ENCODE results near the gene ERBB2.
"Not testable (repeated sequence)": the region's sequence is repeated elsewhere in the genome, so short reads cannot be mapped to it uniquely, and the experiment has no call there.

Gene ERBB2

GRCh38 chr17:39763051-39763820 lies 63.4 kb downstream of the ERBB2 start:
- no peak for DNase-seq (ENCODE audit: low read depth in 2 of 2)

DNA sequence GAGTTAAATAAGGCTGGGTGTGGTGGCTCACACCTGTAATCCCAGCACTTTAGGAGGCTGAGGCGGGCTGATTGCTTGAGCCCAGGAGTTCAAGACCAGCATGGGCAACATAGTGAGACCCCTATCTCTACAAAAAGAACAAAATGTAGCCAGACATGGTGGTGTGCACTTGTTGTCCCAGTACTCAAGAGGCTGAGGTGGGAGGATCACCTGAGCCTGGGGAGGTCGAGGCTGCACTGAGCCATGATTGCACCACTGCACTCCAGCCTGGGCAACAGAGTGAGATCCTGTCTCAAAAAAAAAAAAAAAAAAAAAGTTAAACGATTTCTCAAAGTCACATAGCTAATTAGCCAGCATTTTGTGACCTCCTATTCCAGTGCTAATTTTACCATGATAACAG lies 64.3 kb downstream of the ERBB2 start:
- not testable (repeated sequence) for DNase-seq (ENCODE audit: low read depth in 2 of 2)

DNA sequence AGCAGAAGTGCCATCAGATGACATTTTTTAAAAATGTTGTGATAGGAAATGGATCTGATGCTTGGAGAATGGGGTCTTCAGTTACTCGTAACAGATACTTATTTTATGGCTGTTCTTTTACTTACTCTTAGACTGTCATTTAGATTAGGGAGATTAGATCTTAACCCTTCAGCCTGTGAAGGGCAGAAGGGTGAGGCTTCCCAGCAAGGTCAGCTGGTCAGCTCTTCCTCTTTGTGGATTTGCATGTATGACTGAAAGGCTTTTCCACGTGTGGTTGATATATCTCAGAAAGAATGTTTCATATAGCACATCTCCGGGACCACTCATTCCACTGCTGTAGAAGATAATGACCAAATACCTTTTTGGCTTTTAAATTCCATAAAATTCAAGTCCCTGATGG lies 65.3 kb downstream of the ERBB2 start:
- no peak for DNase-seq (ENCODE audit: low read depth in 2 of 2)

DNA sequence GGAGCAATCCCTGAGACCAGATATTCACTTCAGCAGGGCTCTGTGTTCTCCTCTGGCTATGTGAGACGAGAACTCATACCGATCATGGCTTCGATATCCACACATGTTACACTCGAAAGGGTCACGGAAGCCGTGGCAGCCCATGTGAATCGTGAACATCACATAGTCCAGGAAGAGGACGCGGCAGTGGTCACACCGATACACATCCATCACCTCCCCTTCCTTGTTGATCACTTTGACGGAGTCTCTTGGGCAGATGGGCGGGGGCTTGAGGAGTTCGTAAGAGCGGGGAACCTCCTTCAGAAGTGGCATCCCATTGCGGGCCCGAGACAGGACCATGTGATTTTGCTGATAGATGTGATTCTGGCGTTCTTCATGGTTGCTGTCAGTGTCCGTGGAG lies 65.9 kb downstream of the ERBB2 start:
- no peak for DNase-seq (ENCODE audit: low read depth in 2 of 2)

GRCh38 chr17:39767147-39767546 lies 67.3 kb downstream of the ERBB2 start:
- DNase-seq (ENCODE audit: low read depth in 2 of 2): no peak

DNA sequence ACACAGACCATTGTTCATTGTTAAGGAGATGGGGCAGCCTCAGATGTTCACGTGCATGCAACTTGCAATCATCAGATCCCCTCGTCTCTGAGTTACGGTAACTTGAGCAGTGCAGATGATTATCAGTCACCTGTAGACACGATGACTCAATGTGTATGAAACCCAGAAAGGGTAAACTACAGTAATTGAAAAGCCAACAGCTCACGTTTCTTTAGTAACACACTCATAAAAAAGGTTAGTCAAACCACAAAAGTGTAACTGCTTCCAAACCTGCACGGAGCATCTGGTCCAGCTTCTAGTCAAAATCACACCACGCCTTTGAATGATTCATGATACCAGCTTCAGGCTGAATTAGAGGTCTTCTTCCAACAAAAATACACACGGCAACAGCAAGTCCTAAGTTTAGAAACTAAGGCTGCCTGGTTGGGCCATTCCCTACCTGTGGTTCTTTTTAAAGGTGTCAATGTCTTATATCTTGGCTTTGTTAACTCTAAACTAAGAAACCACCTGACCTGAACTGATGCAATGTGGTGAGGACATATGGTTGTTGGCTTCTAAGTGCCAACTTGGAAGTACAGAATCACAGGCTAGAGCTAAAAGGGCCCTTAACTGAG lies 70.2 kb downstream of the ERBB2 start:
- DNase-seq (ENCODE audit: low read depth in 2 of 2): peak in 1 of 2 donors; percentile 25

DNA sequence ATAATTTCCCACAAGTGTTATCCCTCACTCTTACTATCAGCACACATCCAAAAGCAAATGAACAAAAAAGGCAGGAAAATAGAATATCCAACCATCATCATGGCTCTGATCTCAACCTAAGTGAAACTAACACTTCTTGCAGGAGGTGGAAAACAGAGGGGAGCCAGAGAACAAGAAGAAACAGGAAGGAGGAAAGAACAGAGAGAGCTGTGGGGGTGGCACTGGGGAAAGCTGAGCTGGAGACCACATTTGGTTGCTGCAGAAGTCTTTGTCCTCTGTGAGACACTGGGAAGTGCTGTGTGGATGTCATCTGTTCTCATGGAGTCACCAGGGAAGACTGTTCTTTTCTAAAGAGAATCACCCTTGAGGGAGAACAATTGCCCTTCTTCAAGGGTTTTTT lies 72.6 kb downstream of the ERBB2 start:
- no peak for DNase-seq (ENCODE audit: low read depth in 2 of 2)

- no peak for DNase-seq (ENCODE audit: low read depth in 2 of 2)
Observed at GRCh38 chr17:39772987-39773934, 73.4 kb downstream of the ERBB2 start.

DNA sequence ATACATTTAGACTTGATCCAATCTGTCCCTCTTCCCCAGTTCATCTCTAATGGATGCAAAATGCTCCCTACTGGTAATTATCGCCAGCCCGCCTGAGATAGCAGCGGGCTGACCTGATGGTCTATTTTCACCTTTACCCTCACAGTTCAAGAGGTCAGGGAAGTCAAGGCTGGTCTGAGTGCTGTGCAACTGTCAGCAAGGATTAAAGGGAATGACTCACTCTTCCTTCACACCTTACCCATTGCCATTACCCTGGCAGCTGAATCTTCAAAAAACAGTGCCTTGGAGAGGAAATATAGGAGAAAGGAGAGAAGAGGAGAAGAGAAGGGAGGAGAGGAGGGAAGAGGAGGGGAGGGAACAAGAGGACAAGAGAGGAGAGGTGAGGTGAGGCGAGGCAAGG lies 74.2 kb downstream of the ERBB2 start:
- no peak for DNase-seq (ENCODE audit: low read depth in 2 of 2)

- DNase-seq (ENCODE audit: low read depth in 2 of 2): no peak
Observed at GRCh38 chr17:39775031-39775430, 75.2 kb downstream of the ERBB2 start.

DNA sequence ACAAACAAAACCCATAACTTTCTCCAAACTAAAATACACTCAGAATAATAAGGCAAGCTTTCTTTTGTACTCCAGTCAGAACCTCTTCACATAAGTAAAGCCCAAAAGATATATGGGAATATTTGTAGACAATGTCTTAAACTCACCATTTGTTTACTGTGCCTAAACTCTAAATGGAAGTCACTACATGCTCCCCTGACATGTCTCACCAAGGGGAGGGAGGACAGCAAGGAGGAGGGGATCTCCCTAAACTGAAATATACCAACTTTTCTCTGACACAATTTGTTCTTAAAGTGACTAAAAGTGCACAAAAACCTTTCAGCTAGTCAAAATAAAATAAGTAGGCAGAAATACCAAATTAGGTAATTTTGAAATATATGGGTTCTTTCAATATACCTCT lies 76.4 kb downstream of the ERBB2 start:
- DNase-seq (ENCODE audit: low read depth in 2 of 2): no peak

DNA sequence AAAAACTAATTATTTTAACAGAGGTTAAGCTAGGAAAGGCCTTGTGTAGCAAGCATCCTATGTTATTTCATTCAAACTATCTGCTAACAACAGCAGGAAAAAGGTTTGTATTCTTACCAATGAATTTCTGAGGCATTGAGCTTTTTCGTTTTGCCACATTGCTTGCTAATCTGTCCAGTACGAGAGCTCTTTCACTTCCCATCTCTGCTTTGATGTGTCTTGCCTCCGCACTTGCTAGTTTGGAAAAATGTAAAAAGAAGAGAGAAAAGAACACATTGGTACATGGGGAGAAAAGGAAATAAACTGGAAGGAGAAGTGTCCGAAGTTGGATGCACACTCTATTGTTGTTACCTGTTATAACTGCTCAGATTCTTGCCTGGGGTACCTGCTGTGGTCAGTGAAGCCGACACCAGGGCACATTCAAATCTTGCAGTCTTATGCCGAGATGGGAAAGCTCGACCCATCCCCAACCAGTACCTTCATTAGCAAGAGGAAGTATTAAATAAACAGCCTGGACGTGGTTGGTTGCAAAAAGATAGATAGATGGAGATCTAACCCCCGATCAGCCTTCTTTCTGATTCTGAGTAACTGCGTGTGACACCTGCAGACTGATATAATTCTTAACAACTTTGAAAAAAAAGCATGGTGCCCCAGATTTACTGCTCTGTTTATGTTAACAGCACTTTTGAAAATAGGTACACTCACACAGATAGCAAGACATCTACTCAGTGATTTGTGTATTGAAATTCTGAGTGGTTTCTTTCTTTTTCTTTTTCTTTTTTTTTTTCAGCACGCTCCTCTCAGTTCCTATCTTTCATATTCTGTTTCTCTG lies 77.9 kb downstream of the ERBB2 start:
- no peak for DNase-seq (ENCODE audit: low read depth in 2 of 2)
